GM12878 (cell line): ENCODE data around the gene UNC45A. TPM values are rescaled to one million over a fixed set of nuclear protein-coding genes. Genes with fewer than 3 reads are reported as not detected.

ENCODE experiments used
- ATAC-seq: fragments of 200-7000 bp; cut with Tn5 transposase; 3 replicates; pipeline ENCODE4 v1.9.1; 2020; ENCODE audit warnings: mild to moderate bottlenecking, moderate library complexity
- BruUV-seq: library from RNA; stranded (reverse); fragments of 400-500 nt; replicated peaks from 2 replicates; lab custom pipeline; 2021; lab: Mats Ljungman, UMichigan
- CTCF ChIA-PET: fragments of 300-600 bp; sonication (Branson Sonifier 250); formaldehyde crosslinking; extraction: SDS; loops from one replicate; lab custom pipeline; 2021; ENCODE audit warnings: inconsistent platforms; lab: Yijun Ruan, JAX
- POLR2A ChIA-PET: fragments of 350-600 bp; formaldehyde crosslinking; extraction: SDS; loops from one replicate; lab custom pipeline; 2021; ENCODE audit warnings: inconsistent platforms; lab: Charles Lee
- RAD21 ChIA-PET: fragments of 300-600 bp; sonication (Branson Sonifier 250); formaldehyde crosslinking; loops from one replicate; lab custom pipeline; 2023; ENCODE audit warnings: antibody characterized with exemption; ENCODE audit not compliant: unreplicated experiment; lab: Charles Lee
- SMC1A ChIA-PET: fragments of 300-600 bp; sonication (Branson Sonifier 250); formaldehyde crosslinking; loops from one replicate; lab custom pipeline; 2023; ENCODE audit not compliant: unreplicated experiment, uncharacterized antibody; lab: Charles Lee
- DNase-seq: peaks from one replicate; pipeline ENCODE4 v3.0.0-alpha.2; 2011; ENCODE audit warnings: low read depth, low spot score
- FAIRE-seq: peaks from 3 replicates; lab custom pipeline; 2011; peaks lifted over from hg19 to GRCh38; lab: Jason Lieb, UNC
- H2AFZ ChIP-seq: 2 replicates; pipeline ENCODE4 v1.6.0; 2011; ENCODE audit warnings: low read depth, low read length, control low read depth; ENCODE audit not compliant: control insufficient read depth
- H3K27ac ChIP-seq: 2 replicates; pipeline ENCODE4 v1.5.1; 2011; ENCODE audit warnings: control low read depth; ENCODE audit not compliant: control insufficient read depth, insufficient read depth
- H3K27me3 ChIP-seq, 2 experiments: replicated peaks in 1 of 2; 2 replicates each; pipeline versions ENCODE4 v1.6.0 to v1.6.1; 2011; ENCODE audit warnings: low read length in 1 of 2; ENCODE audit not compliant: control insufficient read depth in 2 of 2, insufficient read depth in 2 of 2
- H3K36me3 ChIP-seq, 2 experiments: 2 replicates each; pipeline ENCODE4 v1.5.1; 2011; ENCODE audit warnings: low read length in 1 of 2; ENCODE audit not compliant: control insufficient read depth in 2 of 2, insufficient read depth in 2 of 2
- H3K4me1 ChIP-seq: 2 replicates; pipeline ENCODE4 v1.6.1; 2011; ENCODE audit warnings: mild to moderate bottlenecking, low read length, moderate library complexity, mixed read lengths; ENCODE audit not compliant: control insufficient read depth, insufficient read depth
- H3K4me2 ChIP-seq: 2 replicates; pipeline ENCODE4 v1.6.0; 2011; ENCODE audit warnings: control low read depth; ENCODE audit not compliant: control insufficient read depth, insufficient read depth
- H3K4me3 ChIP-seq: fragments of 200-600 bp; sonication (generic); 2 replicates; pipeline ENCODE4 v1.5.1; 2016
- H3K79me2 ChIP-seq: 2 replicates; pipeline ENCODE4 v1.6.0; 2011; ENCODE audit warnings: low read length; ENCODE audit not compliant: control insufficient read depth, insufficient read depth
- H3K9ac ChIP-seq: 2 replicates; pipeline ENCODE4 v1.8.0; 2011; ENCODE audit warnings: low read length, control low read depth, mixed read lengths; ENCODE audit not compliant: control insufficient read depth, insufficient read depth
- H3K9me3 ChIP-seq: replicated peaks from 3 replicates; pipeline ENCODE4 v1.5.1; 2011; ENCODE audit warnings: mild to moderate bottlenecking, low read length; ENCODE audit not compliant: control insufficient read depth, insufficient read depth
- H4K20me1 ChIP-seq: 2 replicates; pipeline ENCODE4 v1.6.0; 2011; ENCODE audit not compliant: control insufficient read depth, insufficient read depth
- BACH1 ChIP-seq: fragments of 450-650 bp; IDR thresholded peaks from 2 replicates; pipeline ENCODE4 v1.6.1; 2017; ENCODE audit warnings: mild to moderate bottlenecking, borderline replicate concordance
- CBFB ChIP-seq: IDR thresholded peaks from 2 replicates; pipeline ENCODE4 v1.6.1; 2016; ENCODE audit warnings: antibody characterized with exemption, low read depth
- ESRRA ChIP-seq: IDR thresholded peaks from 2 replicates; pipeline ENCODE4 v1.6.1; 2012; ENCODE audit warnings: mild to moderate bottlenecking, low read length, improper control_type of control experiment
- GATAD2B ChIP-seq: fragments of 450-650 bp; conservative IDR thresholded peaks from 2 replicates; pipeline ENCODE4 v1.6.1; 2017; ENCODE audit warnings: low read depth, mild to moderate bottlenecking, moderate library complexity
- KLF5 ChIP-seq: fragments of 450-650 bp; IDR thresholded peaks from 2 replicates; pipeline ENCODE4 v1.6.1; 2014; ENCODE audit warnings: mild to moderate bottlenecking; ENCODE audit not compliant: partially characterized antibody
- MLLT1 ChIP-seq: fragments of 450-650 bp; IDR thresholded peaks from 2 replicates; pipeline ENCODE4 v1.6.1; 2016; ENCODE audit warnings: mild to moderate bottlenecking
- NFYA ChIP-seq: IDR thresholded peaks from 2 replicates; pipeline ENCODE4 v1.6.1; 2011; ENCODE audit warnings: low read depth, mild to moderate bottlenecking, low read length, improper control_type of control experiment, borderline replicate concordance
- PBX3 ChIP-seq: IDR thresholded peaks from 2 replicates; pipeline ENCODE4 v1.6.1; 2011; ENCODE audit warnings: mild to moderate bottlenecking, low read depth, low read length, moderate library complexity; ENCODE audit not compliant: insufficient replicate concordance
- POU2F2 ChIP-seq: IDR thresholded peaks from 3 replicates; pipeline ENCODE4 v1.6.1; 2011; ENCODE audit warnings: low read depth, mild to moderate bottlenecking, low read length, borderline replicate concordance
- SIN3A ChIP-seq: IDR thresholded peaks from 2 replicates; pipeline ENCODE4 v1.6.1; 2012; ENCODE audit warnings: low read depth, low read length, improper control_type of control experiment
- ZSCAN29 ChIP-seq: fragments of 450-650 bp; IDR thresholded peaks from 2 replicates; pipeline ENCODE4 v1.6.1; 2017; ENCODE audit warnings: mild to moderate bottlenecking, moderate library complexity
- WGBS: methylation state at CpG from one replicate; pipeline ENCODE4 v1.1.6; 2016; ENCODE audit warnings: low lambda C conversion rate; ENCODE audit not compliant: insufficient replicate concordance, insufficient coverage; ENCODE audit errors: missing lambda C conversion rate; 5-methylcytosine and 5-hydroxymethylcytosine counted together
- in situ Hi-C: fragments of 300-500 bp; cut with MboI; formaldehyde crosslinking; loops from 9 replicates; pipeline ENCODE4 v1.14.3; 2018; ENCODE audit warnings: mixed read lengths
- intact Hi-C: fragments of 100-400 bp; cut with micrococcal nuclease; formaldehyde crosslinking; loops from one replicate; pipeline ENCODE4 v1.14.2; 2022; ENCODE audit not compliant: unreplicated experiment
- polyA plus RNA-seq, 11 experiments: library from polyadenylated mRNA; depleted of rRNA in 4 of 11; unstranded in 6 of 11; stranded (reverse) in 5 of 11; fragments of >200 nt; fragmentation: Nextera tagmentation in 4 of 11; fragmentation: Illumina TruSeq in 1 of 11; extraction: Ambion mirVana in 4 of 11; extraction: Trizol in 1 of 11; gene quantifications; 1 replicate in 1 of 11; 2 replicates in 10 of 11; pipeline versions ENCODE4 v1.2.1 to v1.2.3, GENCODE V29; 2011 to 2016; ENCODE audit warnings: inconsistent platforms in 2 of 11, missing spikeins in 2 of 11, low read depth in 1 of 11
- total RNA-seq, 4 experiments: library from RNA; depleted of rRNA in 3 of 4; stranded (reverse); fragments of >200 nt in 3 of 4; fragmentation: Illumina TruSeq in 1 of 4; extraction: Trizol in 1 of 4; gene quantifications; 2 replicates each; pipeline versions ENCODE4 v1.2.1 to v1.2.3, GENCODE V29; 2013 to 2021
- TF ChIP-seq, protein P1 (sequence below): fragments of 450-650 bp; IDR thresholded peaks from 2 replicates; pipeline ENCODE4 v1.6.1; 2017; ENCODE audit warnings: mild to moderate bottlenecking

The UNC45A gene
- total and polyA plus RNA-seq, 10 of the 15 experiments (the other 5 are each of a cell fraction or from before 2014, with no cell fraction given): 10.3 to 57.8 (median 40.5) TPM

DNA sequence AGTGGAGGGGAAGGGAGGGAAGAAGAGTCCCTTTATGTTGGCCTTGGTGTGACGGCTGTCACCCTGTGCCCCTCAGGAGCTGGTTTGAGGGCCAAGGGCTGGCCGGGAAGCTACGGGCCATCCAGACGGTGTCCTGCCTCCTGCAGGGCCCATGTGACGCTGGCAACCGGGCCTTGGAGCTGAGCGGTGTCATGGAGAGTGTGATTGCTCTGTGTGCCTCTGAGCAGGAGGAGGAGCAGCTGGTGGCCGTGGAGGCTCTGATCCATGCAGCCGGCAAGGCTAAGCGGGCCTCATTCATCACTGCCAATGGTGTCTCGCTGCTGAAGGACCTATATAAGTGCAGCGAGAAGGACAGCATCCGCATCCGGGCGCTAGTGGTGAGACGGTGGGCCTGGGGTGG lies 11.5 kb downstream of the UNC45A start:
- BruUV-seq: no TSS peak
- ATAC-seq: no peak
- H2AFZ ChIP-seq: no peak overlapping the region
- H3K9me3 ChIP-seq: no peaks in the 10 kb centered on the region
- DNase-seq: no peak
- H3K4me1 ChIP-seq: no peaks in the 10 kb centered on the region
- ChIA-PET POLR2A (no interaction called here), CTCF (no interaction called here), RAD21 (no interaction called here)
- H4K20me1 ChIP-seq: no peaks in the 10 kb centered on the region
- intact Hi-C loops (no loop called here), in situ Hi-C loops (no loop called here)
- no peak overlapping the region for H3K4me3 ChIP-seq
- H3K9ac ChIP-seq: no peak overlapping the region
- WGBS: 98% methylated on average over 16 of the region's 16 CpGs
- no peak for FAIRE-seq
- no peak overlapping the region for H3K27ac ChIP-seq
- no peaks in the 10 kb centered on the region for H3K27me3 ChIP-seq
- H3K79me2 ChIP-seq: no peaks in the 10 kb centered on the region
- H3K36me3 ChIP-seq: peaks cover 21 to 29% of the 10 kb centered on the region in 2 experiments
- TF ChIP-seq POU2F2: no peak
- TF ChIP-seq PBX3: no peak
- TF ChIP-seq CBFB: no peak
- TF ChIP-seq, all 136 proteins: peak for 0
- SMC1A ChIA-PET: interaction anchor here (0.6 kb wide), 1 partner anchor 415 kb away, joined by 4 read pairs; no protein-coding TSS in a partner anchor
- H3K4me2 ChIP-seq: no peak overlapping the region

- ChIA-PET POLR2A (no interaction called here), RAD21 (no interaction called here), SMC1A (no interaction called here), CTCF (no interaction called here)
- WGBS: 93% methylated on average over 8 of the region's 8 CpGs
- Histone ChIP-seq H3K9ac (no peak overlapping the region), H3K79me2 (no peaks in the 10 kb centered on the region), H3K27me3 (no peaks in the 10 kb centered on the region), H3K27ac (no peak overlapping the region), H2AFZ (no peak overlapping the region), H3K4me1 (no peaks in the 10 kb centered on the region), H3K4me3 (no peak overlapping the region), H3K4me2 (no peak overlapping the region), H3K9me3 (no peaks in the 10 kb centered on the region), H3K36me3 (peaks cover 21 to 33% of the 10 kb centered on the region in 2 experiments), H4K20me1 (no peaks in the 10 kb centered on the region)
- ATAC-seq: no peak
- intact Hi-C loops: no loop called here
- BruUV-seq: no TSS peak
- no peak for DNase-seq
- in situ Hi-C loops: no loop called here
- no peak for FAIRE-seq
- TF ChIP-seq KLF5 (no peak), BACH1 (no peak), NFYA (no peak), MLLT1 (no peak), ZSCAN29 (no peak), GATAD2B (no peak), ESRRA (no peak), SIN3A (no peak)
- TF ChIP-seq, protein P1, sequence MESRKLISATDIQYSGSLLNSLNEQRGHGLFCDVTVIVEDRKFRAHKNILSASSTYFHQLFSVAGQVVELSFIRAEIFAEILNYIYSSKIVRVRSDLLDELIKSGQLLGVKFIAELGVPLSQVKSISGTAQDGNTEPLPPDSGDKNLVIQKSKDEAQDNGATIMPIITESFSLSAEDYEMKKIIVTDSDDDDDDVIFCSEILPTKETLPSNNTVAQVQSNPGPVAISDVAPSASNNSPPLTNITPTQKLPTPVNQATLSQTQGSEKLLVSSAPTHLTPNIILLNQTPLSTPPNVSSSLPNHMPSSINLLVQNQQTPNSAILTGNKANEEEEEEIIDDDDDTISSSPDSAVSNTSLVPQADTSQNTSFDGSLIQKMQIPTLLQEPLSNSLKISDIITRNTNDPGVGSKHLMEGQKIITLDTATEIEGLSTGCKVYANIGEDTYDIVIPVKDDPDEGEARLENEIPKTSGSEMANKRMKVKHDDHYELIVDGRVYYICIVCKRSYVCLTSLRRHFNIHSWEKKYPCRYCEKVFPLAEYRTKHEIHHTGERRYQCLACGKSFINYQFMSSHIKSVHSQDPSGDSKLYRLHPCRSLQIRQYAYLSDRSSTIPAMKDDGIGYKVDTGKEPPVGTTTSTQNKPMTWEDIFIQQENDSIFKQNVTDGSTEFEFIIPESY: no peak
Measured at GRCh38 chr15:90946941-90947576, 12.0 kb downstream of the UNC45A start.
